ENCODE data around the gene EXD1. TPM values are rescaled to one million over a fixed set of nuclear protein-coding genes. Genes with fewer than 3 reads are reported as not detected.
"Not testable (repeated sequence)": the region's sequence is repeated elsewhere in the genome, so short reads cannot be mapped to it uniquely, and the experiment has no call there.

Gene EXD1
- total and polyA plus RNA-seq, 10 donors = not detected

- WGBS, 5 donors = 72 to 87% (median 80%) methylated on average over 5 of the region's 5 CpGs
- H3K9me3 ChIP-seq = no peaks in the 10 kb centered on the region
- TF ChIP-seq POLR2A (IDR thresholded peaks at IDR 0.05) (no peak), POLR2AphosphoS5 (IDR thresholded peaks at IDR 0.05) (no peak)
- TF ChIP-seq, protein P1, sequence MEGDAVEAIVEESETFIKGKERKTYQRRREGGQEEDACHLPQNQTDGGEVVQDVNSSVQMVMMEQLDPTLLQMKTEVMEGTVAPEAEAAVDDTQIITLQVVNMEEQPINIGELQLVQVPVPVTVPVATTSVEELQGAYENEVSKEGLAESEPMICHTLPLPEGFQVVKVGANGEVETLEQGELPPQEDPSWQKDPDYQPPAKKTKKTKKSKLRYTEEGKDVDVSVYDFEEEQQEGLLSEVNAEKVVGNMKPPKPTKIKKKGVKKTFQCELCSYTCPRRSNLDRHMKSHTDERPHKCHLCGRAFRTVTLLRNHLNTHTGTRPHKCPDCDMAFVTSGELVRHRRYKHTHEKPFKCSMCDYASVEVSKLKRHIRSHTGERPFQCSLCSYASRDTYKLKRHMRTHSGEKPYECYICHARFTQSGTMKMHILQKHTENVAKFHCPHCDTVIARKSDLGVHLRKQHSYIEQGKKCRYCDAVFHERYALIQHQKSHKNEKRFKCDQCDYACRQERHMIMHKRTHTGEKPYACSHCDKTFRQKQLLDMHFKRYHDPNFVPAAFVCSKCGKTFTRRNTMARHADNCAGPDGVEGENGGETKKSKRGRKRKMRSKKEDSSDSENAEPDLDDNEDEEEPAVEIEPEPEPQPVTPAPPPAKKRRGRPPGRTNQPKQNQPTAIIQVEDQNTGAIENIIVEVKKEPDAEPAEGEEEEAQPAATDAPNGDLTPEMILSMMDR (IDR thresholded peaks at IDR 0.05 in 8 of 11, conservative IDR thresholded peaks at IDR 0.05 in 3 of 11) = no peak
- intact Hi-C loops (cut with DNase I; ENCODE audit: low total_unique reads) = no loop called here
- peaks cover 0 to 32% (median 4%) of the 10 kb centered on the region in 6 donors for H3K4me1 ChIP-seq
- H3K27me3 ChIP-seq (replicated peaks in 1 of 7) = no peaks in the 10 kb centered on the region
- no peak for DNase-seq
- peaks cover 0 to 25% (median 6%) of the 10 kb centered on the region in 6 donors for H3K36me3 ChIP-seq
- H3K4me3 ChIP-seq = no peak overlapping the region
- no peak overlapping the region for H3K27ac ChIP-seq
Observed at GRCh38 chr15:41238100-41238499, 7.5 kb upstream of the EXD1 start.

- Histone ChIP-seq H3K4me1 (peaks cover 10 to 48% (median 20%) of the 10 kb centered on the region in 6 donors), H3K27me3 (replicated peaks in 1 of 7) (no peaks in the 10 kb centered on the region), H3K9me3 (no peaks in the 10 kb centered on the region), H3K4me3 (no peak overlapping the region), H3K36me3 (peaks cover 0 to 11% (median under 1%) of the 10 kb centered on the region in 6 donors), H3K27ac (no peak overlapping the region)
- TF ChIP-seq, protein P1 (IDR thresholded peaks at IDR 0.05 in 8 of 11, conservative IDR thresholded peaks at IDR 0.05 in 3 of 11) = no peak
- TF ChIP-seq POLR2AphosphoS5 (IDR thresholded peaks at IDR 0.05) (no peak), POLR2A (IDR thresholded peaks at IDR 0.05) (no peak)
- intact Hi-C loops (cut with DNase I; ENCODE audit: low total_unique reads) = no loop called here
- DNase-seq = no peak
Observed at GRCh38 chr15:41235929-41236328, 5.4 kb upstream of the EXD1 start.

GRCh38 chr15:41235228-41235627 lies 4.7 kb upstream of the EXD1 start:
- H3K9me3 ChIP-seq; H3K27me3 ChIP-seq (replicated peaks in 1 of 7); DNase-seq; H3K36me3 ChIP-seq; H3K27ac ChIP-seq; H3K4me3 ChIP-seq; intact Hi-C loops (cut with DNase I; ENCODE audit: low total_unique reads): not testable (repeated sequence)
- H3K4me1 ChIP-seq = peaks cover 10 to 54% (median 24%) of the 10 kb centered on the region in 6 donors
- WGBS, 5 donors = 96 to 99% (median 97%) methylated on average over 5 of the region's 5 CpGs

DNA sequence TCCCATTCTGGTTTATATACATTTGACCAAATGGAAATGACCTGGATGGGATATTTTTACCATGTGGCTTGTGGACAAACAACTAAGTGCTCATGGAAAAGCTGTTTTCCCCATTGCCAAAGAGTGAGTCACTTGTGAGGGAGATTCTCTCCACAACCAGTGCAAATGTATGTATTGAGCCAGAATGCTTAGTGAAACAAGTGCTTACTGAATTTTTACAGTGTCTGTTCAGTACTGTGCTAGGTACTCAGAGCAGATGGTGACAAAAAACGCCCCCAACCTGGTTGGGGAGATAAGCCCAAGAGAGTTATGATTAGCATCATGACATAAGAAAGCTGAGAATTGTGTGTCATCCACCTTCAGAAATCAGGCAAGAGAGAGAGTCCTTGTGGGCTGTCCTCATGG lies 2.8 kb upstream of the EXD1 start:
- no peak overlapping the region for H3K4me3 ChIP-seq
- no peak overlapping the region for H3K27ac ChIP-seq
- H3K9me3 ChIP-seq = no peaks in the 10 kb centered on the region
- no peak for DNase-seq
- WGBS, 5 donors = 79 to 97% (median 88%) methylated on average over 1 of the region's 1 CpG
- intact Hi-C loops (cut with DNase I; ENCODE audit: low total_unique reads) = no loop called here
- TF ChIP-seq POLR2A (IDR thresholded peaks at IDR 0.05) (no peak), POLR2AphosphoS5 (IDR thresholded peaks at IDR 0.05) (no peak)
- TF ChIP-seq, protein P1 (IDR thresholded peaks at IDR 0.05 in 8 of 11, conservative IDR thresholded peaks at IDR 0.05 in 3 of 11) = no peak
- H3K36me3 ChIP-seq = peaks cover 0 to 7% (median 0%) of the 10 kb centered on the region in 6 donors
- H3K4me1 ChIP-seq = peaks cover 10 to 56% (median 26%) of the 10 kb centered on the region in 6 donors
- no peaks in the 10 kb centered on the region for H3K27me3 ChIP-seq (replicated peaks in 1 of 7)

All from spleen (tissue), 11 donors.